DND-41 (cell line): ENCODE results near the gene MYOM1.

Experiments used
- EZH2 ChIP-seq: IDR thresholded peaks from 3 replicates; pipeline ENCODE4 v1.6.1; 2012; ENCODE audit warnings: borderline replicate concordance, low read depth, mild to moderate bottlenecking, moderate library complexity, low read length, inconsistent platforms; ENCODE audit not compliant: severe bottlenecking
- TF ChIP-seq, protein P1 (sequence below): IDR thresholded peaks from 2 replicates; pipeline ENCODE4 v1.5.1; 2012; ENCODE audit warnings: borderline replicate concordance, low read length, moderate library complexity, mild to moderate bottlenecking; ENCODE audit not compliant: poor library complexity, severe bottlenecking; ENCODE audit errors: extremely low read depth

GRCh38 chr18:3152294-3152693 lies 67.5 kb downstream of the MYOM1 start:
- TF ChIP-seq, protein P1, sequence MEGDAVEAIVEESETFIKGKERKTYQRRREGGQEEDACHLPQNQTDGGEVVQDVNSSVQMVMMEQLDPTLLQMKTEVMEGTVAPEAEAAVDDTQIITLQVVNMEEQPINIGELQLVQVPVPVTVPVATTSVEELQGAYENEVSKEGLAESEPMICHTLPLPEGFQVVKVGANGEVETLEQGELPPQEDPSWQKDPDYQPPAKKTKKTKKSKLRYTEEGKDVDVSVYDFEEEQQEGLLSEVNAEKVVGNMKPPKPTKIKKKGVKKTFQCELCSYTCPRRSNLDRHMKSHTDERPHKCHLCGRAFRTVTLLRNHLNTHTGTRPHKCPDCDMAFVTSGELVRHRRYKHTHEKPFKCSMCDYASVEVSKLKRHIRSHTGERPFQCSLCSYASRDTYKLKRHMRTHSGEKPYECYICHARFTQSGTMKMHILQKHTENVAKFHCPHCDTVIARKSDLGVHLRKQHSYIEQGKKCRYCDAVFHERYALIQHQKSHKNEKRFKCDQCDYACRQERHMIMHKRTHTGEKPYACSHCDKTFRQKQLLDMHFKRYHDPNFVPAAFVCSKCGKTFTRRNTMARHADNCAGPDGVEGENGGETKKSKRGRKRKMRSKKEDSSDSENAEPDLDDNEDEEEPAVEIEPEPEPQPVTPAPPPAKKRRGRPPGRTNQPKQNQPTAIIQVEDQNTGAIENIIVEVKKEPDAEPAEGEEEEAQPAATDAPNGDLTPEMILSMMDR: no peak
- TF ChIP-seq EZH2: no peak
